Heart left ventricle (tissue), 13 donors: ENCODE measurements around the gene SEC23B.

Experiments
- CTCF ChIP-seq, 12 donors: fragments of 200-600 bp; sonication (generic) in 4 of 12; IDR thresholded peaks; one replicate each; pipeline versions ENCODE4 v1.5.0 to v1.8.0; 2018 to 2022; ENCODE audit warnings: antibody characterized with exemption in 12 of 12, mild to moderate bottlenecking in 5 of 12
- POLR2A ChIP-seq, 2 donors: fragments of 450-650 bp; IDR thresholded peaks; one replicate each; pipeline ENCODE4 v1.6.1; 2017; ENCODE audit warnings: antibody characterized with exemption in 2 of 2, mild to moderate bottlenecking in 2 of 2, moderate library complexity in 2 of 2
- donor health status: ischemic (EF 13 %, LVEDD 7.1; RV severe dilation, severe dysfunction).
- donor health status: DM: no; HTN: yes; CAD: no.
- donor health status: DM: no; HTN: no; CAD: no.
- donor health status: ischemic (EF 25% LVEDD 6.9; RV normal size, moderate dysfunction).
- donor health status: ischemic (EF 25% LVEDD 5.7; RV mildly dilated, moderate dysfunction).
- donor health status: ischemic (EF 35%, LVEDD 5.7; RV mildly dilated, moderate dysfunction).
- donor health status: nonischemic (EF 11% LVEDD 7.7; RV severe dilation, severe dysfunction).
- donor health status: DM: yes; HTN: yes; CAD: no.
- donor health status: PGD.
- donor health status: ischemic (EF 29% LVEDD 5.4; RV normal size, mild dysfunction).
- donor health status: nonischemic (EF 23%, LVEDD 6.1; RV moderate dilation, normal function).

GRCh38 chr20:18585134-18585533, 77.4 kb downstream of the SEC23B start:
- TF ChIP-seq POLR2A (IDR thresholded peaks at IDR 0.05) (no peak), CTCF (IDR thresholded peaks at IDR 0.05) (no peak)
